Left cardiac atrium (tissue), 4 donors: ENCODE data around the gene CMSS1. TPM values are rescaled to one million over a fixed set of nuclear protein-coding genes. Genes with fewer than 3 reads are reported as not detected.
A peak's percentile ranks its signal among the peaks of the same experiment; 100 is the strongest.
"Not testable (repeated sequence)": the region's sequence is repeated elsewhere in the genome, so short reads cannot be mapped to it uniquely, and the experiment has no call there.

Source experiments
- ATAC-seq, 2 donors: fragments of 200-7000 bp; cut with Tn5 transposase; one replicate each; pipeline ENCODE4 v1.9.1; 2020; ENCODE audit warnings: mild to moderate bottlenecking in 2 of 2, moderate library complexity in 2 of 2
- DNase-seq: peaks from one replicate; pipeline ENCODE4 v3.0.0-alpha.2; 2020
- intact Hi-C, 2 donors: fragments of 100-400 bp; cut with DNase I; formaldehyde crosslinking; loops; one replicate each; pipeline versions ENCODE4 v1.14.1 to v1.15.1; 2022 to 2023
- total RNA-seq, 2 donors: library from RNA; stranded (reverse); fragmentation: NEBNext Ultra II Directional; extraction: Animal tissue kit (Norgen Biotek cat#: 25700); gene quantifications; one replicate each; pipeline ENCODE4 v1.2.1, GENCODE V29; 2021
- donor health status: DM: no; HTN: yes; CAD: no.
- donor health status: DM: no; HTN: yes; CAD: no; lungs with severe emphysema.
- donor health status: DM: yes; HTN: yes; CAD: no.
- donor health status: Dilated cardiomyopathy.

CMSS1 gene
- total RNA-seq, 2 donors from 2014 or later, result 28.7 to 33.7 TPM

DNA sequence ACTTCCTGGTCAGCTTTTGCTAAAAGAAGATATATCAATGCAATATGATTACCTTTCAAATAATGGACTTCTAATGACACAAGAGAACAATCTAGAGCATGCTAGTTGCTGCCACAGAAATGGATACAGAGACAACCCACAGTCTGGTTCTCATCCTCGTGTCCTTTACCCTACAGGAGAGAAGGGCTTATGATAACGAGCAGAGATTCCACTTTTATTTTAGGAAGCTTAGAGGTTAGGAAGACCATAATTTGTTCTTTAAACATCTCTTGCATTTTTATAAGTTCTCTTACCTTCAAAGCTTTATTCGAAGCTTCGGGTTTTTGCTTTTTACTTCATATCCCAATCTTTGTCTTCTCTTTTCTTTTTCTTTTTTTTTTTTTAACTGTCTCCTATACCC is 257.5 kb downstream of the CMSS1 start:
- no peak for ATAC-seq
- intact Hi-C loops, result no loop called here

DNA sequence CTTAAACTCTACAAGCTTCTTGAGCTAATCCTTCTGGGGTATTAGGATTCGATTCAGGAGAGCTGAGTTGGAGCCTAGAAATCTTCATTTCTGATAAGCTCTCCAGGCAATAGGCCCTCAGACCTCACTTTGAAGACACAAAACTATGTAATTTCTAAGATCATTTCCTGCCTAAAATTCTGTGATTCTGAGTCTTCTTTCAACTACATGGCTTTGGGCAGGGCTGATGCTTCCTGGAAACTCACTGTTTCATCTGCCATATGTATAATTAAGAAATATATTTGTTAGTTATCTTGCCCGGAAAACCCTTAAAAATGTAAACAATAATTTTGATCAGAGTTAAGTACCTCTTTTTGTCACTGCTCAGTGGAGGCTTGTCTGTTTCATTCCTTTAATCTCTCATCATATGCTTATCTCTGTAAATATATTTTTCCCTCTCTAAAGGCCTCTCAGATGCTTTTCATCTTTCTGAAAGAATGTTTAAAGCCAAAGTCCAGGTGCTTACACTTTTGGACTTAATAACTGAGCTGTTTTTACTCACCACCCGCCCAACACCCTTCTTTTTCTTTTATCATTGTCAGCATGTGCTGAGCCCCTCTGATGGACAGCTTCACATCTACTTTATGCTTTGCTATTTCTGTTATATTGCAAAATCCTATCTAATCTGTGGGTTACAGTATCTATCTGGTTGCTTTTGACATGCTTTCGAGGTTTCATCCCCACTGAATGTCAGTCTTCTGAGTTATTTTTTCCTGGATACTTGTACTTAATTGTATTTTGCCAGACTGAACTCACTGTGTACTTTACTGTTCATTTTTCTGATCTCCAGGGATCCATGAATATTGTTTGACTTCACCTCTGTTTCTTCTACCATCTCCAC is 258.4 kb downstream of the CMSS1 start:
- DNase-seq (no peak), ATAC-seq (no peak)
- intact Hi-C loops, result no loop called here

More for the DNA sequence above, 257.5 kb downstream of the CMSS1 start:
- no peak for DNase-seq

DNA sequence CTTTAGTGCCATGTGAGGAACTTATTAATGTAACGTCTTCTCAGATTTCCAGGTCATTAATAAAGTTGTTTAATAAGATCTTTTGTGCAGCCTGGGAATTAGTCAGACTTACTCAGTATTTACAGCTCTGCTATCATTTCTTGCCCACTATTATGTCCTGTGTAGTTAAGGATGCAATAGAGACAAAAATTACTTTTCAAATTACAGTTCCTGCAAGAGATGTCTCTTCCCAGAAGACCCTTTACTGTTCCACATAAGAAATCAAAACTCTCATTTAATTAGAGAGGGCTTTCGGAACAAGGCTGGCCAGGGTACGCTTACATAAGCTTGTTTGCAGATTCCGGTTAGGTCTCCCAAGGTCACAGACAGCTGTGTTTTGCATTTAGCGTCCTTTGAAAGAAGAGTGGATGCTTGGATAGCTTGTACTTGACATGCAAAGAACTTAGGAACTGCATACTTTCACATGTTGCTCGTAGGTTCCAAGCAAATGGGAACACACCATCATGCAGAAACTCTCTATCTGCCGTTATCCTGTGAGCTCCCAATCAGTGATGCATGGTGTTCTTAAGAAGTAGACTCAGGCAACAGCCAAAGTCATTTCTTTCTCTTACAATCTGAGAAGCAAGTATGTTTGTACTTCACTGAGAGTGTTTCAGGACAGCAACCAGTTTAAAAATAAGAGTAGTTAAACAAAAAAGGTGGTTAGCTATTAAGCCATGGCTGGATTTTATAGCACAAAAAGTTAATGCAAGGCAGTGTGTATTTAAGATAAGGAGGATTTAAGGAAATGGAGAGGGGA is 259.3 kb downstream of the CMSS1 start:
- peak in 1 of 2 donors; percentile 35 for ATAC-seq
- intact Hi-C loops, result no loop called here
- no peak for DNase-seq

DNA sequence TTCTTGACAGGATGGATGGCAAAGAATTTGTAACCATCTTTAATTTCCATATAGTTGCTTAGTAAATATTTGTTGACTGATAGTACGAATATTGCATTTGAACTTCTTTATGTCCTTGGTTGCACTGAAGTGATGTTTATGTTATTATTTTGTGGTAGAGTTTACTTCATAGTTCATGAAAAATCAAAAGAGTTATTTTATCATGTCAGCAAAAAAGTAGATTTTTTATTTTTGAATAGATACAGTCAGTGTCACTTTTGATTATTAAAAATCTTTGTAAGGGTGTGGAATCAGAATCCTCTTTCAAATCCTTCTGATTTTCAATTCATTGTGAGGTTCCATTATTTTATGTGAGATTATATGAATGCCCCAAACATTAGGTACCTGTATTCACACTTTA is 261.7 kb downstream of the CMSS1 start:
- intact Hi-C loops, result no loop called here
- ATAC-seq (no peak), DNase-seq (no peak)

DNA sequence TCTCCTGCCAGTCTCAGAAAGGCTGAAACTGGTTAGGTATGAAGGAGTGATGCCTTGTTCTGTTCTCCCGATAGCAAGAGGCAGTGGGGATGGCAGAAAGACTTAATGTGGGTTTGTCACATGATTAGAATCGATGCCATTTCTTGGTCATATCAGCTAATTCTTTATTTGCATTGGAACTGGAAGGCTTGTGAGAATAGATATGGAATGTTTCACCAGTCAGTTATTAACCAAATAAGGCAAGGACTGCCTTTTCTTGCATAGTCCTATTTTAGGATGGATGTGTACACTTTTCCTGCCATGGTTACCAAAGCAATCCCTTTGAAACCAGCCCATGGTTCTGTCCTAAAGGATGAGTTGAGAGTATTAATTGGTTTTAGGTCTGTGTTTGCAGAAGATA is 262.9 kb downstream of the CMSS1 start:
- peak; percentile 29 to 36 for ATAC-seq
- DNase-seq, result no peak
- intact Hi-C loops, result no loop called here

DNA sequence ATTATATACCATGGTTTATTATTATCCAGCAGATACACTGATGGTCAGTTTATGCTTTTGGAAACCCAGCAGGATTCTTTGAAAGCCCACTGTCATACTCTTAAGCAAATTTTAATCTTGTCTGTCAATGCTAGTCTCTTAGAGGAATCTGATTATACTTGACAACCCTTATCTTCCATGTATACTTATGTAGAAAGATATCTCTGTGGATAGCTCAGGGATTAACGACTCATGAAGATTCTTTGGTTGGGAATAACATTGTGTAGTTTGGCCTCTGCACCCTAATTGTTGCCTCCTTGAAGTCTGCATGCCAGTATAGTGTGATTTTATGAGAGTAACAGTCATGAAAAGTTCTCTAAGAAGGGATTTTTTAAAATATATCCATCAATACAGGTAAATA is 263.6 kb downstream of the CMSS1 start:
- intact Hi-C loops, result no loop called here
- no peak for ATAC-seq
- DNase-seq, result no peak

DNA sequence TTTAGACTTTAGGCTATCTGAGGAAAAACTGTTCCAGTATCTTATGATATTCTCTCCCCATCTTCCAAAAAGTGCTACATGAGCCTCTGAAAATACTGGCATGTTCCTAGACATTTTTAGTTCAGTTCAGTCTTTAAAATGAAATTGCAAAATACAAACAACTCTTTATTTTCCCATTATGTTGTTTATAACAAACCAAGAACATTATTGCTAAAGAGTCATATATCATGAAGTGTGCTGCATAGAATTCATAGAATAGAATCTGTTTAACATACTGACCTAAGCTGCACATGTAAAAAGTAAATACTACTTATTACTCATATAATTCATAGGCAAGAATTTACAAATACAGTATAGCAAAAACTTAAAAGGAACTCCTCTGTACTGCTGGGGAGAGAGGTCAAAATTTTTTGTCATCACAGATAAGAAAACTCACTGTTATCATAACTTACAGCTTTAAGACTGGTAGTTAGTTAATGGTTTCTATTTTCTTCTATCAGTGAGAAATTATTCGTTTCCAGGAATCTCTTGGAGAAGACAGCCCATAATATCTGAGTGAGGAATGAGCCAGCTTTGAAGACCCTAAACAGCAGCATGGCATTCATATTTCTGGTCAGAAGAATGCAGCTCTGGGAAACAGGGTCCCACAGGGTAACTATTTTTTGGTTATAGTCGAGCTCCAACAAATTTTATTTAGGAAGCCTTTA is 264.5 kb downstream of the CMSS1 start:
- ATAC-seq, result no peak

DNA sequence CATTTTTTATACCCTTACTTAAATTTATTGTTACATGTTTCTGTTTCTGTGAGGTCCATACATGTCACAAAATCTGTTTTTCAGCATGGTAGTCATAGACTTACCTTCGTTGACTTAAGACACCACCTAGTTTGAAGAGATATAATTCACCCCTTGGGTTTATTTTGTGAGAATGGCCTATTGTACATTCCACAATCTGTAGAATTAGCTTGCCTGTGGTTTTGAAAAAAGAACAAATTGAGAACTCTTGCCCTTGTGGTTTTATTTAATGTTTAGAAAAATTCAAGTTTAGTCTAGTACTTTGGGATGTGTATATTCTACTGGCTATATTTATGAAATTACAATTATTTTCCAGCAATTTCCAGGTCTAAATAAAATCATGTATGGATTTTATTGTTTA is 265.1 kb downstream of the CMSS1 start:
- DNase-seq, result no peak
- no peak for ATAC-seq
- intact Hi-C loops, result no loop called here

More for the DNA sequence above, 264.5 kb downstream of the CMSS1 start:
- intact Hi-C loops, result no loop called here
- DNase-seq, result no peak

DNA sequence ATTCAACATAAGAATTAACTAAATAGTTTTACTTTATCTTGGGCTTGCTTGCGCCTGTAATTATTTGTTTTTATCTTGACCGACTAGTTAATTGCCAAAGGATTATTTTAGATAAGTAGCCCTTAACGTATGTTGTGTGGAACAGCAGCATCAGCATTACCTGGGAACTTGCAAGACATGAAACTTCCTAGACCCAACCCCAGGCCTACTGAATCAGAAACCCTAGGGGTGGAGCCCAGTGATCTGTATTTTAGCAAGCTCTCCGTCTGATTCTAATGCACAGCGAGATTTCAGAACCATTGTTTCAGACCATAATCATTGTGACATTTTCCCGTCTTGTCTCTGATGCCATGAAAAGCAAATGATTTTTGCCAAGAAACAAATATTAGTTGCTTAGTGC is 265.5 kb downstream of the CMSS1 start:
- DNase-seq (no peak), ATAC-seq (no peak)
- intact Hi-C loops, result no loop called here

DNA sequence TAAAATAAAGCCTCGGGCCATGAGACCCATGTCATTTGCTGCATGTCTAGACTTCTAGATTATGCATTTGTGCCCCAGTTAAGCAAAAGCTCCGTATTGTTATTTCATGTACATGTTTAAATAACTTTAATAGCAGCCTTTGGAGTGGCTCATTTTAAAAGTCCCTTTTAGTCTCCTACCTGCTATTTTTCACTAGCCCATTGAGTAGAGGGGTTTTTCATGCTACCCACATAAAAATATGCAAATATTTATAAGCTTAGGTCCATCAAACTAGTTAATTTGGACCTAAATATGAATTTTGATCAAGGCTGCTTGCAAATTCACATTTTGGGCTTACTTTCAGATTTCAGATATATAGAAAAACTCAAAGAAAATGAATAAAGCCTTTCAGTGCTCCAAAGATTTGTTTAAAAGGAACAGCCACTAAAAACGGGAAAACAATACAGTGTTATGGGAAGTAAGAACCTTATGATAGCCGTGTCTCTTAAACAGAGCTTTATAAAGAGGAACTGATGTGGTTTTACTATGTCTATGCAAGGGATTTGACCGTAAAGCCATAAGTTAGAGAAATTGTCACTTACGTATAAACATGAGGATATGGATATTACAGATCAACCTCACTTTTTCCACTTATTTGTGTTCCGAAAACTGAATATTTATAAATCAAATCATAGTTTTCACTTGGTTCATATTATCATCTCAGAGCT is 266.6 kb downstream of the CMSS1 start:
- no peak for DNase-seq
- no peak for ATAC-seq
- intact Hi-C loops, result no loop called here

DNA sequence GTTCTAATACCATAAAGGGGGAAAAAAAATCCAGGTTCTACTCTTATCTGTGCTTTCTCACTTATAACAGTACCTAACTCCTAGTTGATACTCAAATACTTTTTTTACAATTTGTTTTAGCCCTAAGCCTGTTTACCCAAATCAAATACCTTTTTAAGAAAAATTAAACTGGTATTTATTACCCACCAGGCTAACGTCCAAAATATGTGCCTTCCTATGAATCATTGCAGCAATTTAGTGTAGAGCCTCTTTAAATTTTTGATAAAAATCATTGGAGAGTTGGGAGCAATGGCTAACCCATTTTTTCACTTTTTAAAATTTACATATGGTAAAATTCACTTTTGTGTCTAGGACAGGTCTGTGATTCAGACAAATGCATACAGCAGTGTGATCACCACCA is 268.7 kb downstream of the CMSS1 start:
- ATAC-seq (no peak), DNase-seq (no peak)
- intact Hi-C loops, result no loop called here

DNA sequence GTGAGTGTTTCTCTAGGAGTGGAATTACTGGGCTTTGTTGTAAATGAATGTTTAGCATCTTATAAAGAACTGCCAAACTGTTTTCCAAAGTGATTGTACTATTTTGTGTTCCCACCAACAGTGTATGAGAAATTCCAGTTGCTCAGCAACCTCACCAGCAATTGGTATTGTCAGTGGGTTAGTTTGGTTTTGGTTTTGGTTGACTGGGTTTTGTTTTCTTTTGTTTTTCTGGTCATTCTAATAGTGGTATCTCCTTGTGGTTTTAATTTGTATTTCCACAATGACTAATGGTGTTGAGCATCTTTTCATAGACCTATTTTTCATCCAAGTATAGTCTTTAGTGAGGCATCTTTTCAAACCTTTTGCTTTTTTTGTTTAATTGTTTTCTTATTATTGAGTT is 269.5 kb downstream of the CMSS1 start:
- ATAC-seq (no peak), DNase-seq (no peak)
- intact Hi-C loops, result no loop called here

DNA sequence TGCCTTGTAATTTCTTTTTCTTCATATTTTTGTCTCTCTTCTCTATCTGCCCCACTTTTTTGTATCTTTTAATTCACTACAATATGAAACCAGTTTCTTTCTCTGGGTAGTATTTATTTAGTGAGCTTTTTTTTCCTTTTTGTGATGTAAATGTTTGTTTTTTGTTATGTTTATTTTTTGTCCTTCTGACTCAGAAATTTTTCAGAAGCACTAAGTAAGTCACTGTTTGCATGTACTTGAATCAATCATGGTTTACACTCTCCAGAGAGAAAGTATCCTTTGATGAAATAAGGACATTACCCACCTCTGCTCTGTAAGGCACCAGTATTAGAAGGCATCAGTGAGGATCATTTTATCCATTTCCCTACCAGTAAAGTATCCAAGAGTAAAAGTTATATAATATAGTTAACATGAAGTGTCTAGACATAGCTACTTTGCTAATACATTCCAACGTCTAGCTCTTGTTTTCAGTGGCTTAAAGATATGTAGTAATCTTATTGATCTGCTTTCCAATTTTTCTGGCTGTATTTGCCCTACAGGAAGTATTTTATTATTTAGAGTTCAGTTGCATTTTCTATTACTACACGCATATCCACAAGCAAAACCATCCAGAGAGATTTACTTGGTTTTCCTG is 271.2 kb downstream of the CMSS1 start:
- DNase-seq (no peak), ATAC-seq (no peak)

DNA sequence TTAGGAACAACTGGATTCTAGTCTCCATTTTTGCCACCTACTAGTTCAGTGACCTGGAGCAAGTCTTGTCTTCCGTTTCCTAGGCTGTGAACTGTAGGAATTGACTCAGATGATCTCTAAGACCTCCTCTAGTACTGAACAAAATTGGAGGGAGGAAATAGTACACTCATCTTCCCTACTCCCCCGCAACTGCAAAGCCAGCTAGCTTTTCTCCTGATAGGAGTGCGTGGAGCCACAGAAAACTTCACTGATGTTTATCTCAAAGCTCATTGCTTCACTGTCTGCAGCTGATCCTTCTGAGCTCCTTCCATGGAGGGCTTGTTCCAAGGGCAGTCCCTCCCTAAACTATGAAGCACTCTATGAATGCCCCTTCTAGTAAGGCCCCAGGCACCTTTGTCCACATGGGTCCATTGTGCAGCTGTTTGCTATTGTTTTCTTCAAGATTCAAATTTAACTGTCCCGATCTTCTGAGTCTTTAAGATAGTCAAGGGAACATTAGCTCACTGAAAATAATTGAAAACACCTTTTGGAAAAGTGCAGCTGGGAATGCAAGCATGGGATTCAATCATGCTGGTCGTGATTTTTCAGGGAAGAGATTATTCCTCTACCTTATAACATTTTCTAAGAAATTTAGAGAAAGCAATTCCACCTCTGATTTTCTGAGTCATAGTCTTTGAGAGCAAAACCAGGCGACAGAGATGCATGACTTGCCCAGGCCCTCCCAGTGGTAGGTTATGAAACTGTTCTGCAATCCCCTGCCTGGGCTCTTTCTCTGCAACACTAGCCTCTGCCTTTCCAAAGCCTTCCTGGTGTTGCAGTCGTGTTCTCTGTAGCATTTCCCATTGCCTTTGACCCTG is 272.4 kb downstream of the CMSS1 start:
- no peak for DNase-seq
- ATAC-seq, result peak; percentile 83
- intact Hi-C loops, result no loop called here

More for the DNA sequence above, 271.2 kb downstream of the CMSS1 start:
- intact Hi-C loops, result no loop called here

DNA sequence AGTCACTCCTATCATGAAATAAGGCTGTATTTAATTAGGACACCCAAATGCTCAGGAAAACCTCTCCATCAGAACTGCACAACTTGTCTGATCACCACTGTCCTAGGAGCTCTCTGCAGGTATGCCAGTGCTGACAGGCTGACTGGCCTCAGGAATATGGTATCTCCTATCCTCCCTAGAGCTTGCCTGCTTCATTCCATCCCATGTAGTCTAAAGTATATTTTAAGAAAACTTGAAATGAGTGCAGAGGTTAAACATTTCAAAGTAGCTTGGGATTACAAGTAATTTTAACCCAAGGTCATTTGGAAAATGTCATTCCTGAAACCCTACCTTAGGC is 273.0 kb downstream of the CMSS1 start:
- no peak for DNase-seq
- ATAC-seq, result peak in 1 of 2 donors; percentile 24
- intact Hi-C loops, result no loop called here

DNA sequence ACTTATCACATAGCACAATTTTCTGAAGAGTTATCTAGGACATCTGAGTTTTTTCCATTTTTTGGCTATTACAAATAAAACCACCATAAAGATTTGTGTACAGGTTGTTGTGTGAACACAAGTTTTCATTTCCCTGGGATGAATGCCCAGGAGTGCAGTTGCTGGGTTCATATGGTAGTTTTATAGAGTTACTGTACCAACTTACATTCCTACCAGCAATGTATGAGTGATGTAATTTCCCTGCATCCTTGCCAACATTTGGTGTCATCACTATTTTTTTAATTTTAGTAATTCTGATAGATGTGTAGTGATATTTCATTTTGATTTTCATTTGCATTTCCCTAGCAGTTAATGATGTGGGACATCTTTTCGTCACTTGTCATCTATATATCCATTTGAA is 276.2 kb downstream of the CMSS1 start:
- no peak for DNase-seq
- intact Hi-C loops, result no loop called here

DNA sequence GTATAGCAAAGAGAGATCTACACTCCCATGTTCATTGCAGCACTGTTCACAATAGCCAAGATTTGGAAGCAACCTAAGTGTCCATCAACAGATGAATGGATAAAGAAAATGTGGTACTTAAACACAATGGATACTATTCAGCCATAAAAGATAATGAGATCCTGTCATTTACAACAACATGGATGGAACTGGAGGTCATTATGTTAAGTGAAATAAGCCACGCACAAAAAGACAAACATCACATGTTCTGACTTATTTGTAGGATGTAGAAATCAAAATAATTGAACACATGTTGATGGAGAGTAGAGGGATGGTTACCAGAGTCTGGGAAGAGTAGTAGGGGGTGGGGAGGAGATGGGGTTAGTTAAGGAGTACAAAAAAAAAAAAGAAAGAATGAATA is 278.6 kb downstream of the CMSS1 start:
- DNase-seq, ATAC-seq, intact Hi-C loops: not testable (repeated sequence)

More for the DNA sequence above, 276.2 kb downstream of the CMSS1 start:
- ATAC-seq, result no peak

DNA sequence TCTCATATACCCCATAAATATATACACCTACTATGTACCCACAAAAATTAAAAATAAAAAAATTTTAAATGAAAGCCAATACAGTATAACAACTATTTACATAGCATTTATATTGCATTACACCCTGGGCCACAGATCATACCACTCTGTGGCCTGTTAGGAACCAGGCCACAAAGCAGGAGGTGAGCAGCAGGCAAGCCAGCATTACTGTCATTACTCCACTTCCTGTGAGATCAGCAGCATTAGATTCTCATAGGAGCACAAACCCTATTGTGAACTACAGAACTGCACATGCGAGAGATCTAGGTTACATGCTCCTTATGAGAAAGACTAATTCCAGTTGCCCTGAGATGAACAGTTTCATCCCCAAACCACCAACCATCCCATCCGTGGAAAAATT is 279.2 kb downstream of the CMSS1 start:
- intact Hi-C loops, result no loop called here
- ATAC-seq (no peak), DNase-seq (no peak)
